Tibial nerve (tissue), 4 donors: Measurements from ENCODE around the gene CCNY.

Experiments used
- CTCF ChIP-seq, 5 experiments: fragments of 200-600 bp in 3 of 5; fragments of 450-650 bp in 2 of 5; sonication (generic) in 3 of 5; IDR thresholded peaks; one replicate each; pipeline ENCODE4 v1.5.1; 2016 to 2019; ENCODE audit warnings: antibody characterized with exemption in 5 of 5, mild to moderate bottlenecking in 3 of 5, moderate library complexity in 2 of 5
- EP300 ChIP-seq, 2 donors: sonication (generic); formaldehyde crosslinking; IDR thresholded peaks; one replicate each; pipeline ENCODE4 v1.6.1; 2017; ENCODE audit warnings: antibody characterized with exemption in 2 of 2, mild to moderate bottlenecking in 1 of 2

GRCh38 chr10:35452171-35452570, 115.9 kb downstream of the CCNY start:
- TF ChIP-seq CTCF (IDR thresholded peaks at IDR 0.05) (no peak), EP300 (IDR thresholded peaks at IDR 0.05) (no peak)
